NCI-H82 treated with DMSO at 0.1 percent for 48 hours (cell line): ENCODE measurements around the gene DCUN1D5.

ENCODE experiments used
- DNase-seq: peaks from one replicate; lab custom pipeline; 2025; ENCODE audit not compliant: unreplicated experiment; lab: John Stamatoyannopoulos, UW

The DCUN1D5 gene

GRCh38 chr11:103091801-103092524, at the start of gene DCUN1D5:
Gene DCUN1D5, minus strand, starts transcription at chr11:103092160. Its CDS starts 288 bp downstream, at chr11:103091872.
- peak; percentile 47 for DNase-seq

- DNase-seq: no peak
Measured at GRCh38 chr11:103125462-103125861, 33.5 kb upstream of the DCUN1D5 start.

GRCh38 chr11:103114836-103115235, 22.9 kb upstream of the DCUN1D5 start:
- no peak for DNase-seq

GRCh38 chr11:103112364-103112763, 20.4 kb upstream of the DCUN1D5 start:
- no peak for DNase-seq

GRCh38 chr11:103111400-103111799, 19.4 kb upstream of the DCUN1D5 start:
- no peak for DNase-seq

- no peak for DNase-seq
Measured at GRCh38 chr11:103110391-103110790, 18.4 kb upstream of the DCUN1D5 start.

GRCh38 chr11:103109818-103110388, 17.9 kb upstream of the DCUN1D5 start:
- DNase-seq: no peak

- DNase-seq: peak; percentile 60
Measured at GRCh38 chr11:103108933-103109817, 17.2 kb upstream of the DCUN1D5 start, which contains the start of gene DYNC2H1. Gene DYNC2H1, plus strand, starts transcription at chr11:103109426. Its CDS starts 149 bp downstream, at chr11:103109575.

GRCh38 chr11:103097279-103097678, 5.3 kb upstream of the DCUN1D5 start:
- no peak for DNase-seq

- no peak for DNase-seq
Measured at GRCh38 chr11:103091064-103091800, 728 bp downstream of the DCUN1D5 start.

GRCh38 chr11:103086461-103086860, 5.5 kb downstream of the DCUN1D5 start:
- DNase-seq: no peak

GRCh38 chr11:103085758-103086365, 6.1 kb downstream of the DCUN1D5 start:
- DNase-seq: no peak

- DNase-seq: no peak
Measured at GRCh38 chr11:103079833-103080232, 12.1 kb downstream of the DCUN1D5 start.

GRCh38 chr11:103078710-103079109, 13.2 kb downstream of the DCUN1D5 start:
- DNase-seq: no peak

- no peak for DNase-seq
Measured at GRCh38 chr11:103077554-103077953, 14.4 kb downstream of the DCUN1D5 start.

GRCh38 chr11:103076361-103076760, 15.6 kb downstream of the DCUN1D5 start:
- DNase-seq: no peak

GRCh38 chr11:103071008-103071407, 21.0 kb downstream of the DCUN1D5 start:
- DNase-seq: no peak

- no peak for DNase-seq
Measured at GRCh38 chr11:103070142-103070541, 21.8 kb downstream of the DCUN1D5 start.

GRCh38 chr11:103069367-103069766, 22.6 kb downstream of the DCUN1D5 start:
- no peak for DNase-seq

- no peak for DNase-seq
Measured at GRCh38 chr11:103067118-103067517, 24.8 kb downstream of the DCUN1D5 start.
